ENCODE data around the gene RAPGEF3. TPM values are rescaled to one million over a fixed set of nuclear protein-coding genes. Genes with fewer than 3 reads are reported as not detected.

RAPGEF3 gene, protein sequence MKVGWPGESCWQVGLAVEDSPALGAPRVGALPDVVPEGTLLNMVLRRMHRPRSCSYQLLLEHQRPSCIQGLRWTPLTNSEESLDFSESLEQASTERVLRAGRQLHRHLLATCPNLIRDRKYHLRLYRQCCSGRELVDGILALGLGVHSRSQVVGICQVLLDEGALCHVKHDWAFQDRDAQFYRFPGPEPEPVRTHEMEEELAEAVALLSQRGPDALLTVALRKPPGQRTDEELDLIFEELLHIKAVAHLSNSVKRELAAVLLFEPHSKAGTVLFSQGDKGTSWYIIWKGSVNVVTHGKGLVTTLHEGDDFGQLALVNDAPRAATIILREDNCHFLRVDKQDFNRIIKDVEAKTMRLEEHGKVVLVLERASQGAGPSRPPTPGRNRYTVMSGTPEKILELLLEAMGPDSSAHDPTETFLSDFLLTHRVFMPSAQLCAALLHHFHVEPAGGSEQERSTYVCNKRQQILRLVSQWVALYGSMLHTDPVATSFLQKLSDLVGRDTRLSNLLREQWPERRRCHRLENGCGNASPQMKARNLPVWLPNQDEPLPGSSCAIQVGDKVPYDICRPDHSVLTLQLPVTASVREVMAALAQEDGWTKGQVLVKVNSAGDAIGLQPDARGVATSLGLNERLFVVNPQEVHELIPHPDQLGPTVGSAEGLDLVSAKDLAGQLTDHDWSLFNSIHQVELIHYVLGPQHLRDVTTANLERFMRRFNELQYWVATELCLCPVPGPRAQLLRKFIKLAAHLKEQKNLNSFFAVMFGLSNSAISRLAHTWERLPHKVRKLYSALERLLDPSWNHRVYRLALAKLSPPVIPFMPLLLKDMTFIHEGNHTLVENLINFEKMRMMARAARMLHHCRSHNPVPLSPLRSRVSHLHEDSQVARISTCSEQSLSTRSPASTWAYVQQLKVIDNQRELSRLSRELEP
- 10 to 100 TPM in 1 of 4 donors, 1 to 10 TPM in 3; 2.5 to 19.8 (median 4.3) TPM for polyA plus RNA-seq
- long read RNA-seq, donor 1, partial matches to known transcripts: 0 of 15 reads
- long read RNA-seq, donor 1, other reads (novel, unspliced or antisense): 14 of 15 reads
- long read RNA-seq, donor 2: 0 reads
- long read RNA-seq, donor 3: 0 reads
- long read RNA-seq, donor 4: 0 reads
- long read RNA-seq, donor 5: 0 reads
- long read RNA-seq, donor 6: 0 reads
- long read RNA-seq, donor 7: 0 reads
- long read RNA-seq, donor 8: 0 reads
- long read RNA-seq, donor 9: 0 reads
- long read RNA-seq, donor 10, partial matches to known transcripts: 30 of 31 reads
- long read RNA-seq, donor 10, other reads (novel, unspliced or antisense): 0 of 31 reads

GRCh38 chr12:47758834-47759690, at the start of gene RAPGEF3:
Gene RAPGEF3 (minus strand): TSS chr12:47758880. CDS start chr12:47758556, 324 bp downstream.
- DNase-seq (peak; percentile 87 to 89), FAIRE-seq (no peak)
- WGBS, 3 donors: 1 to 2% (median 2%) methylated on average over 46 to 57 of the region's 57 CpGs
- Histone ChIP-seq H3K27ac (ENCODE audit: low read depth in 1 of 3, low read length in 2 of 3) (peak within 1 kb of the TSS; percentile 25 to 83 (median 32)), H3K4me3 (ENCODE audit: low read depth in 1 of 3, low read length in 3 of 3) (peak within 1 kb of the TSS; percentile 39 to 50 (median 46)), H3K9me3 (ENCODE audit: control insufficient read depth in 2 of 2, insufficient read depth in 1 of 2, low read depth in 1 of 2, low read length in 1 of 2) (no peaks in the 10 kb centered on the region), H3K4me1 (ENCODE audit: control insufficient read depth in 3 of 3, insufficient read depth in 2 of 3, low read depth in 1 of 3, low read length in 2 of 3) (peaks cover 3 to 11% (median 6%) of the 10 kb centered on the region in 3 donors), H3K36me3 (ENCODE audit: control insufficient read depth in 3 of 3, insufficient read depth in 2 of 3, low read depth in 1 of 3, low read length in 3 of 3) (peaks cover 0 to 2% (median 0%) of the 10 kb centered on the region in 3 donors), H3K27me3 (ENCODE audit: control insufficient read depth in 3 of 3, insufficient read depth in 3 of 3, low read length in 3 of 3) (peaks cover 0 to 5% (median 0%) of the 10 kb centered on the region in 3 donors)

DNA sequence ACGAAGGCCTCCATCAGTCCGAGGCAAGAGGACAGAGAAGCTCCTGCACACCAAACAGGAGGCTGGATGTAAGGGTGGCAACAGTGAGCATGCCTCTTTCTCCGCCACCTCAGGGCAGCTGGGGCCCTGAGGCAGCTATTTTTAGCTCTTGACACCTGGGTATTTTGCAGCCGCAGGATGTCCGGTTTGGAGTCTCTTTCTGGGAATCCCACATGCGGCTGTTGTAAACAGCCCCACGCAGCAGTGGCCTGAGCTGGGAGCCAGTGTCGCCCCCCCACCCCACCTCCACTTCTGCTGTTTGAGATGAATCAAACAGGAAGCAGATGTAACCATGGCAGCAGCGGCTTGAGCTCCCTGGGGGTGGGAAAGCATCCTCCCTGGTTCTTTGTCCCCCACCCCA, 49.4 kb upstream of the RAPGEF3 start:
- 35 to 69% (median 48%) methylated on average over 9 of the region's 9 CpGs for WGBS, 3 donors
- FAIRE-seq: no peak
- H3K4me1 ChIP-seq (ENCODE audit: control insufficient read depth in 3 of 3, insufficient read depth in 2 of 3, low read depth in 1 of 3, low read length in 2 of 3): peaks cover 0 to 29% (median 22%) of the 10 kb centered on the region in 3 donors
- no peak overlapping the region for H3K4me3 ChIP-seq (ENCODE audit: low read depth in 1 of 3, low read length in 3 of 3)
- peak; percentile 36 to 39 for DNase-seq
- H3K27me3 ChIP-seq (ENCODE audit: control insufficient read depth in 3 of 3, insufficient read depth in 3 of 3, low read length in 3 of 3): no peaks in the 10 kb centered on the region
- peak overlapping the region; percentile 30 to 88 (median 39) for H3K27ac ChIP-seq (ENCODE audit: low read depth in 1 of 3, low read length in 2 of 3)
- H3K9me3 ChIP-seq (ENCODE audit: control insufficient read depth in 2 of 2, insufficient read depth in 1 of 2, low read depth in 1 of 2, low read length in 1 of 2): no peaks in the 10 kb centered on the region
- peaks cover 0 to 41% (median 0%) of the 10 kb centered on the region in 3 donors for H3K36me3 ChIP-seq (ENCODE audit: control insufficient read depth in 3 of 3, insufficient read depth in 2 of 3, low read depth in 1 of 3, low read length in 3 of 3)

DNA sequence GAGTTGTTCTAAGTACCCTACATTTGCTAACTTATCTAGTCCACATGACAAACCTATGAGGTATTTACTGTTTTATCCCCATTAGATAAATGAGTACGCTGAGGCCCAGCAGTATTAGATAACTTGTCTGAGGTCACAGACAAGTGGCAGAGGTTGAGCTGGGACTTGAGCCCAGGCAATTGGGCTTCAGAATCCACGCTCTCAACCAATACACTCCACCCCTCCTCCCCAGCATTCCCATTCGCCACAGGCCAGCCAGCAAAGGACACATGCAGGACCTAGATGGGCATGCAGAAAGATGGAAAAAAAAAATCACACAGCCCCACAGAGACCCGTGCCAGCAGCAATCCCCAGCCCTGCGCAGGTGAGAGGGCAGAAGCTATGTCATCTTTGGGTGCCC, 48.7 kb upstream of the RAPGEF3 start:
- H3K27ac ChIP-seq (ENCODE audit: low read depth in 1 of 3, low read length in 2 of 3): peak overlapping the region in 1 of 3 donors; percentile 88
- peaks cover 0 to 46% (median 0%) of the 10 kb centered on the region in 3 donors for H3K36me3 ChIP-seq (ENCODE audit: control insufficient read depth in 3 of 3, insufficient read depth in 2 of 3, low read depth in 1 of 3, low read length in 3 of 3)
- H3K4me1 ChIP-seq (ENCODE audit: control insufficient read depth in 3 of 3, insufficient read depth in 2 of 3, low read depth in 1 of 3, low read length in 2 of 3): peaks cover 0 to 24% (median 22%) of the 10 kb centered on the region in 3 donors
- FAIRE-seq: no peak
- no peaks in the 10 kb centered on the region for H3K27me3 ChIP-seq (ENCODE audit: control insufficient read depth in 3 of 3, insufficient read depth in 3 of 3, low read length in 3 of 3)
- H3K4me3 ChIP-seq (ENCODE audit: low read depth in 1 of 3, low read length in 3 of 3): no peak overlapping the region
- WGBS, 3 donors: 57 to 67% (median 66%) methylated on average over 5 of the region's 5 CpGs
- DNase-seq: no peak
- H3K9me3 ChIP-seq (ENCODE audit: control insufficient read depth in 2 of 2, insufficient read depth in 1 of 2, low read depth in 1 of 2, low read length in 1 of 2): no peaks in the 10 kb centered on the region

DNA sequence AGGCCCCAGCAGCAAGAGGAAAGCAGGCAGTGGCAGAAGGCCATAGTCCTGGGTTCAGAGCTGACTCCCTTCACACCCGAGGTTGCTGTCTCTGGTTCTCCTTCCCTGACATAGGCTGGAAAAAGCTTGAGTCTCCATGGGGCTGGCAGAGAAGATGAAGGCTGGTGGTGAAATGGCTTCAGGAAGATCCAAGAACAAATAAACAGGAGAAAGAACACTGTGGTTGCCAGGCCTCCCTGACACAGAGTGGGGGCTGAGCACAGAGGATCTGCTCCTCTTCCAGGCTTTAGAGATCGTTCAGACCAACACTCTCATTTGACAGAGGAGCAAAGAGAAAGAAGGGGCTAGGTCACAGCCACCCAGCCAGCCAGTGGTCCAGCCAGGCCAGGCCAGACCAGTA, 46.7 kb upstream of the RAPGEF3 start:
- Histone ChIP-seq H3K4me1 (ENCODE audit: control insufficient read depth in 3 of 3, insufficient read depth in 2 of 3, low read depth in 1 of 3, low read length in 2 of 3) (peaks cover 0 to 21% (median 16%) of the 10 kb centered on the region in 3 donors), H3K27ac (ENCODE audit: low read depth in 1 of 3, low read length in 2 of 3) (peak overlapping the region in 1 of 3 donors; percentile 46), H3K4me3 (ENCODE audit: low read depth in 1 of 3, low read length in 3 of 3) (no peak overlapping the region), H3K36me3 (ENCODE audit: control insufficient read depth in 3 of 3, insufficient read depth in 2 of 3, low read depth in 1 of 3, low read length in 3 of 3) (peaks cover 0 to 46% (median 0%) of the 10 kb centered on the region in 3 donors), H3K9me3 (ENCODE audit: control insufficient read depth in 2 of 2, insufficient read depth in 1 of 2, low read depth in 1 of 2, low read length in 1 of 2) (no peaks in the 10 kb centered on the region), H3K27me3 (ENCODE audit: control insufficient read depth in 3 of 3, insufficient read depth in 3 of 3, low read length in 3 of 3) (no peaks in the 10 kb centered on the region)
- no peak for DNase-seq
- 45 to 79% (median 72%) methylated on average over 2 of the region's 2 CpGs for WGBS, 3 donors
- FAIRE-seq: no peak

- Histone ChIP-seq H3K4me3 (ENCODE audit: low read depth in 1 of 3, low read length in 3 of 3) (no peak overlapping the region), H3K27me3 (ENCODE audit: control insufficient read depth in 3 of 3, insufficient read depth in 3 of 3, low read length in 3 of 3) (no peaks in the 10 kb centered on the region), H3K36me3 (ENCODE audit: control insufficient read depth in 3 of 3, insufficient read depth in 2 of 3, low read depth in 1 of 3, low read length in 3 of 3) (peaks cover 0 to 58% (median 0%) of the 10 kb centered on the region in 3 donors), H3K27ac (ENCODE audit: low read depth in 1 of 3, low read length in 2 of 3) (no peak overlapping the region), H3K9me3 (ENCODE audit: control insufficient read depth in 2 of 2, insufficient read depth in 1 of 2, low read depth in 1 of 2, low read length in 1 of 2) (no peaks in the 10 kb centered on the region), H3K4me1 (ENCODE audit: control insufficient read depth in 3 of 3, insufficient read depth in 2 of 3, low read depth in 1 of 3, low read length in 2 of 3) (peaks cover 0 to 20% (median 16%) of the 10 kb centered on the region in 3 donors)
- no peak for FAIRE-seq
- DNase-seq: no peak
- 72 to 86% (median 84%) methylated on average over 8 of the region's 8 CpGs for WGBS, 3 donors
These were observed 45.5 kb upstream of the RAPGEF3 start for GRCh38 chr12:47804171-47804570.

DNA sequence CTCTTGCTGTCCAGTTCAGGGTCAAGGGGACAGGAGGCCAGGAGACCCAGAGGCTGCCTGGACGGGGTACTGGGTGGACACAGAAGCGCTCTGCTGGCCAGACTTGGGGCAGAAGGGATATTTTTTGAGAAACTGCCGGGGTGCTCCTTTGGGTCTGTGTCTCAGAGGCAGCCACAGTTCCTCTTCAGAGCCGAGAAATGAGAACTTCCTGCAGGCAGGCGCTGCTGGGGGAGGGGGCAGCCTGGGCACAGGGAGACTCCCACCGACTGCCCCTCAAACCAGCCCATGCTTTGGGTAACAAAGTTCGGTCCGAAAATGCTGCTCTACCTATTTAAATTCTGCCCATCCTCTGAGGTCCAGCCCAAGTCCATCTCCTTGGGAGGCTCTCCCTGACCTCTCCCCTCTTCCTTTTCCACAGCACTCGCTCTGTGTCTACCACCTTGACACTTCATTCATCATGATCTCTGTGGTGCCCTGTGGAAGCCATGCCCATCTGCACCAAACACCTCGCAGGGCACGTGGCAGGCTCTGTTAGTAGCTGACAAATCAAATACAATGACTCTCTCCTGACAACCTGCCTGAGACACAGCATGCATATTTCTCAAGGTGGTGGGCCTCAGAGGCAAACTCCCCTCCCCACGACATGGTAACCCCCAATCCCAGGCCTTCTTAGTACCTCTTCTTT, 44.7 kb upstream of the RAPGEF3 start:
- Histone ChIP-seq H3K4me1 (ENCODE audit: control insufficient read depth in 3 of 3, insufficient read depth in 2 of 3, low read depth in 1 of 3, low read length in 2 of 3) (peaks cover 0 to 13% (median 12%) of the 10 kb centered on the region in 3 donors), H3K36me3 (ENCODE audit: control insufficient read depth in 3 of 3, insufficient read depth in 2 of 3, low read depth in 1 of 3, low read length in 3 of 3) (peaks cover 0 to 61% (median 0%) of the 10 kb centered on the region in 3 donors), H3K27ac (ENCODE audit: low read depth in 1 of 3, low read length in 2 of 3) (peak overlapping the region in 1 of 3 donors; percentile 65), H3K9me3 (ENCODE audit: control insufficient read depth in 2 of 2, insufficient read depth in 1 of 2, low read depth in 1 of 2, low read length in 1 of 2) (no peaks in the 10 kb centered on the region), H3K4me3 (ENCODE audit: low read depth in 1 of 3, low read length in 3 of 3) (no peak overlapping the region), H3K27me3 (ENCODE audit: control insufficient read depth in 3 of 3, insufficient read depth in 3 of 3, low read length in 3 of 3) (no peaks in the 10 kb centered on the region)
- no peak for DNase-seq
- 62 to 83% (median 76%) methylated on average over 12 of the region's 12 CpGs for WGBS, 3 donors
- no peak for FAIRE-seq

GRCh38 chr12:47802312-47802711, 43.6 kb upstream of the RAPGEF3 start:
- FAIRE-seq (no peak), DNase-seq (no peak)
- 54 to 73% (median 54%) methylated on average over 5 of the region's 5 CpGs for WGBS, 3 donors
- H3K4me3 ChIP-seq (ENCODE audit: low read depth in 1 of 3, low read length in 3 of 3): no peak overlapping the region
- H3K27ac ChIP-seq (ENCODE audit: low read depth in 1 of 3, low read length in 2 of 3): no peak overlapping the region
- H3K9me3 ChIP-seq (ENCODE audit: control insufficient read depth in 2 of 2, insufficient read depth in 1 of 2, low read depth in 1 of 2, low read length in 1 of 2): no peaks in the 10 kb centered on the region
- no peaks in the 10 kb centered on the region for H3K27me3 ChIP-seq (ENCODE audit: control insufficient read depth in 3 of 3, insufficient read depth in 3 of 3, low read length in 3 of 3)
- peaks cover 0 to 71% (median 5%) of the 10 kb centered on the region in 3 donors for H3K36me3 ChIP-seq (ENCODE audit: control insufficient read depth in 3 of 3, insufficient read depth in 2 of 3, low read depth in 1 of 3, low read length in 3 of 3)
- H3K4me1 ChIP-seq (ENCODE audit: control insufficient read depth in 3 of 3, insufficient read depth in 2 of 3, low read depth in 1 of 3, low read length in 2 of 3): peaks cover 0 to 8% (median 3%) of the 10 kb centered on the region in 3 donors

Measured in small intestine (tissue), 16 donors.